Mucosa of descending colon (tissue), 3 donors: ENCODE results near the gene PTPRD. TPM values are rescaled to one million over a fixed set of nuclear protein-coding genes. Genes with fewer than 3 reads are reported as not detected.

ENCODE experiments used
- ATAC-seq: fragments of 200-7000 bp; cut with Tn5 transposase; one replicate; pipeline ENCODE4 v1.9.1; 2020; ENCODE audit warnings: mild to moderate bottlenecking, moderate library complexity
- DNase-seq, 3 donors: peaks; one replicate each; pipeline ENCODE4 v3.0.0-alpha.2; 2020
- H3K36me3 ChIP-seq: fragments of 200-600 bp; one replicate; pipeline ENCODE4 v1.8.0; 2021; ENCODE audit warnings: low read depth, mild to moderate bottlenecking
- H3K4me1 ChIP-seq: fragments of 200-600 bp; one replicate; pipeline ENCODE4 v1.8.0; 2021; ENCODE audit warnings: low read depth, mild to moderate bottlenecking
- H3K4me3 ChIP-seq: fragments of 200-600 bp; one replicate; pipeline ENCODE4 v1.8.0; 2021; ENCODE audit warnings: mild to moderate bottlenecking
- H3K9me3 ChIP-seq: fragments of 200-600 bp; one replicate; pipeline ENCODE4 v1.8.0; 2021; ENCODE audit warnings: mild to moderate bottlenecking
- CTCF ChIP-seq: fragments of 200-600 bp; IDR thresholded peaks from one replicate; pipeline ENCODE4 v1.8.0; 2022; ENCODE audit warnings: antibody characterized with exemption, mild to moderate bottlenecking
- intact Hi-C, 2 donors: fragments of 100-400 bp; cut with DNase I in 1 of 2; cut with micrococcal nuclease in 1 of 2; formaldehyde crosslinking; loops; one replicate each; pipeline versions ENCODE4 v1.11.0 to v1.11.1; 2022; cut with DNase I, micrococcal nuclease
- total RNA-seq, 3 donors: library from RNA; stranded (reverse); fragmentation: NEBNext Ultra II Directional in 2 of 3; extraction: Animal tissue kit (Norgen Biotek cat#: 25700) in 2 of 3; gene quantifications; one replicate each; pipeline versions ENCODE4 v1.2.1 to v1.2.4, GENCODE V29; 2021 to 2023
- donor health status: DM: no; HTN: no; CAD: no; lungs with moderate emphysema.
- donor health status: DM: no; HTN: no; CAD: no.
- donor health status: DM: no; HTN: yes; CAD: no.

Gene PTPRD
- total RNA-seq, 3 donors from 2014 or later: 52.7 to 128 (median 113) TPM

DNA sequence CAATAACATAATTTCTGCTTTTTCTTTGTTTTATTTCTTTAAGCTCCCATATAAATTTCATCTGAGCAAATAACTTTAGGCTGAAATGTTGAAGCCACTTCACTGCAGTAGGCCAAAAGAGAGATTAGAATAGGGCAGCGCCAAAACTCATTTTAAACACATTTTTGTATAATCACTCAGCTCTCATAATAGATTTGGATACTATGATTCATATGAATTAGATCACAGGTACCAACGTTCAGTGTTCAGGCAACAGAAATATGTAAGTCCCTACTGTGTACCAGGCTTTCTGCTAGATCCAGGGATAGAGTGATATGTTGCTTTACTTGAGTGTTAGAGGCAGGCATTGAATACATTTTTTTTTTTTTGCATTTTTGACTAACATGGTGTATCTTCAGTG, 370.5 kb downstream of the PTPRD start:
- Histone ChIP-seq H3K9me3 (no peaks in the 10 kb centered on the region), H3K4me3 (no peak overlapping the region), H3K36me3 (no peaks in the 10 kb centered on the region), H3K4me1 (no peaks in the 10 kb centered on the region)
- no peak for ATAC-seq
- intact Hi-C loops: no loop called here
- no peak for TF ChIP-seq CTCF
- DNase-seq: no peak

GRCh38 chr9:10238087-10238486, 374.7 kb downstream of the PTPRD start:
- ATAC-seq (no peak), DNase-seq (no peak)
- no peak for TF ChIP-seq CTCF
- Histone ChIP-seq H3K4me1 (no peaks in the 10 kb centered on the region), H3K4me3 (no peak overlapping the region), H3K36me3 (no peaks in the 10 kb centered on the region), H3K9me3 (no peaks in the 10 kb centered on the region)
- intact Hi-C loops: no loop called here

DNA sequence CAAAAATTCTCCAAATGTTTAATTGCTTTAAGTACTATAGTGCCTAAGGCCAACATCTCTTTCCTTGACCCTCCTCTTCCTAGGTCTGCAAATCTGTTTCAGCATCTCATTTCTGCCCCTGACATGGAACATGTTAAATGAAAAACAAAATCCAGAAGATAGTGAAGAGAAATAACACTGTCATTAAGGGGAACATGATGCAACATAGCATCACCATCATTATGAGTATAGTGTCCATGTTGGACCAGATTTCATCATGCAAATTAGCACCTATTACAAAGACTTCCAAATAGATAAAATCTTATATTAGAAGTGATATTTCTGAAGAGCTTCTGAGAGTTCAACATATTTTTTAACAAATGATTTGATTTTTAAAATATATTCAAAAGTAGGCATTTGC, 375.2 kb downstream of the PTPRD start:
- intact Hi-C loops: no loop called here
- Histone ChIP-seq H3K36me3 (no peaks in the 10 kb centered on the region), H3K9me3 (no peaks in the 10 kb centered on the region), H3K4me1 (no peaks in the 10 kb centered on the region), H3K4me3 (no peak overlapping the region)
- ATAC-seq: no peak
- no peak for DNase-seq
- TF ChIP-seq CTCF: no peak

DNA sequence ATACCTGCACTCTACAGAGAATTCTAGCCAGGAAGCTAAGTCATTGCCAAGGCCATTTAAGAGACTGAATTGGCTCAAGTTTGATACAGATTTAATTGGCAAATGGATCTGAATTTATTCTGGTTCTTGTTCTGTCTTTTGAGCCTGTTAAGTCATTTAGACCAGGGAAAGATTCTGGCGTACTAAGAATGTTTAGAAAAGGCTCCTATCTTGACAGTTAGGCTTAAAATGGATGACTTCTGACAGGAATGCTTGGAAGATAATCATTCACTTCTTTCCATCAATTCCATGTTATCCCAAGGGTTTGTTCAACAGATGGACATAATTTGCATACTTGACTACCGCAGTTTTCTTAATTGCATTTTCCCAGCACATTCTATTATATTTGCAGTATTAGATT, 376.6 kb downstream of the PTPRD start:
- Histone ChIP-seq H3K9me3 (no peaks in the 10 kb centered on the region), H3K4me3 (no peak overlapping the region), H3K4me1 (no peaks in the 10 kb centered on the region), H3K36me3 (no peaks in the 10 kb centered on the region)
- intact Hi-C loops: no loop called here
- no peak for ATAC-seq
- no peak for DNase-seq
- no peak for TF ChIP-seq CTCF

DNA sequence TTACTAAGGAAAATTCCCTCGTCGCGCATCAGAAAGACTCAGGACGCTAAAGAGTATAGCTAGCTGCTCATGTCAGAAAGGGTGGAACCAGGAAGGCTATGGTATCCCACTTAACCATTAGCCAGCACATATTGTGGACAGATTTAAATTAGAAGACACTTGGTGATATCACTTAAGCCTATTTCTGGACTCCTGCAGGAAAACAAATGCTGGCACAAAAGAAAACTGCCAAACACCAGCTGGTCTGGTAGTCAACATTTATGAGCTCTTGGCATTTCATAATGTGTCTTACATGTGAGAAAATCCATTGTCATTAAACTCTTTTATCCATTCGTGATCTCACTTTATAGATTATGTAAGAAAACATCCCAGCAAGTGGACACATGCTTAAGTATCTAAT, 377.4 kb downstream of the PTPRD start:
- H3K4me1 ChIP-seq: no peaks in the 10 kb centered on the region
- no peak for DNase-seq
- no peaks in the 10 kb centered on the region for H3K9me3 ChIP-seq
- no peak for ATAC-seq
- TF ChIP-seq CTCF: no peak
- no peaks in the 10 kb centered on the region for H3K36me3 ChIP-seq
- no peak overlapping the region for H3K4me3 ChIP-seq
- intact Hi-C loops: no loop called here

GRCh38 chr9:10232352-10232930, 380.4 kb downstream of the PTPRD start:
- H3K9me3 ChIP-seq: no peaks in the 10 kb centered on the region
- H3K36me3 ChIP-seq: no peaks in the 10 kb centered on the region
- no peak for DNase-seq
- intact Hi-C loops: no loop called here
- TF ChIP-seq CTCF: no peak
- H3K4me3 ChIP-seq: no peak overlapping the region
- no peaks in the 10 kb centered on the region for H3K4me1 ChIP-seq
- ATAC-seq: no peak
